Erythroblast (primary cell): ENCODE measurements around the gene KRTAP12-4.
"Not testable (repeated sequence)": the region's sequence is repeated elsewhere in the genome, so short reads cannot be mapped to it uniquely, and the experiment has no call there.

Experiments used
- DNase-seq, 2 experiments: peaks; one replicate each; lab custom pipeline; 2025; lab: John Stamatoyannopoulos, UW
- GATA1 ChIP-seq: IDR thresholded peaks from 2 replicates; pipeline ENCODE4 v1.6.1; 2011; ENCODE audit warnings: low read depth, mild to moderate bottlenecking, control low read depth, low read length, moderate library complexity
- POLR2A ChIP-seq: IDR thresholded peaks from 2 replicates; pipeline ENCODE4 v1.6.1; 2011; ENCODE audit warnings: mild to moderate bottlenecking, low read length

KRTAP12-4 gene

GRCh38 chr21:44681861-44682579 lies 27.6 kb upstream of the KRTAP12-4 start, which contains the start of gene KRTAP12-1:
KRTAP12-1 (minus strand) TSS chr21:44682163; CDS start chr21:44682123, 40 bp downstream.
- DNase-seq, result no peak
- TF ChIP-seq POLR2A (no peak), GATA1 (no peak)

DNA sequence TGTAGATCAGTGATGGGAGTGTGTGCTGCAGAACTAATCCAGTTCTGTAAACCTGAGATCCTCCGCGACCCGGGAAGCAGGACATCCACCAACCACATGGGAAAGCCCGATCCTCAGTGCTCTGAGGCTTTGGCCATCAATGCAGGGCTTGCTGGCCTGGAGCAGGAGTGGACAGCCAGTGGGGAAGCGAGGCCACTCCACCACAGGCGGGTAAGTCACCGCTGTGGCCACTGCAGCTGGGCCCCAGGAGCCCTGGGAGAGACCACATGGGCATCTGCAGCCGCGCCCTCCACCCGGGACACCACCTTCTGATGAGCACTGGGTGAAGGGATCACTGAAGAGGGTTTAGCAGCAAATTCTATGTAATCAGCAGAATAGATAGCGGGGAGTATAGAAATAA lies 26.7 kb upstream of the KRTAP12-4 start:
- DNase-seq, result no peak
- TF ChIP-seq POLR2A (no peak), GATA1 (no peak)

- DNase-seq, result no peak
- TF ChIP-seq POLR2A, result no peak
- TF ChIP-seq GATA1, result no peak
Measured at GRCh38 chr21:44677881-44678280, 23.4 kb upstream of the KRTAP12-4 start.

GRCh38 chr21:44671911-44672310 lies 17.5 kb upstream of the KRTAP12-4 start:
- no peak for DNase-seq
- TF ChIP-seq GATA1 (no peak), POLR2A (no peak)

DNA sequence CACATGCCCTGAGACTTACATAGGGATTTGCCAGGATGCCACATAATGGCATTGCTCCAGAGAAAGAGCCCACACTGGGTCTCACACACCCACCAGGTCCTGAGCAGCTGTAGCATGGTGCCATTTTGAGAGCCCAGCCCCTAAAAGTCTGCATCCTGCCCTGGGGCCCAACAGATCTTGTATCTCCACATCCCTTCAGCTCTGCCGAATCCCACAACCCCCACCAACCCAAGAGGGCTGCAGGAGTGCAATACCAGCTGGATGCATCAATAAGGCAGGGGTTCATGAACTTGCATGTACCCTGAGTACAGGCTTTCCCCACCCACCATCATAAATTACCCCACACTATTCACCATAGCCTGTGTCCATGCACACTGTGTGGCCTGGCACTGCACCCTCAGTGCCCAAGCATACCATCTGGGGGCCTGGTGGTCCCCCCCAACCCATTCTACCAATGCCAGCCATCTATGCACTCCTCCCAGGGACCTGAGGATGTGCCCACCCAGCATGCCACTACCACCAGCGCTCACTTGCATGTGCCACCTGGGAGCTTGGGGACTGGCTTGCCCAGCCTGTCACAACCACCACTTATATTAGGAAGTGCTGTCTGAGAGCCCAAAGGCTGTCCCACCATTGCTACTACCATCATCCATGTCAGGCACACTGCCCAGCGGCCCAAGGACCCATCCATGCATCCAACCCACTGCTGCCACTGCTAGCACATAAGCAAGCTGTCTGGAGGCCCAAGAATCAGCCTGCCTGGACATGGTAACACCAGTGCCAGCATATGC lies 16.4 kb upstream of the KRTAP12-4 start:
- DNase-seq, result no peak
- no peak for TF ChIP-seq GATA1
- TF ChIP-seq POLR2A, result no peak

GRCh38 chr21:44667612-44668011 lies 13.2 kb upstream of the KRTAP12-4 start:
- no peak for TF ChIP-seq GATA1
- TF ChIP-seq POLR2A, result no peak
- no peak for DNase-seq

GRCh38 chr21:44666401-44667320 lies 12.2 kb upstream of the KRTAP12-4 start, which contains the start of gene KRTAP12-2:
KRTAP12-2 (minus strand) TSS chr21:44666927; CDS start chr21:44666886, 41 bp downstream.
- TF ChIP-seq GATA1 (no peak), POLR2A (no peak)
- no peak for DNase-seq

DNA sequence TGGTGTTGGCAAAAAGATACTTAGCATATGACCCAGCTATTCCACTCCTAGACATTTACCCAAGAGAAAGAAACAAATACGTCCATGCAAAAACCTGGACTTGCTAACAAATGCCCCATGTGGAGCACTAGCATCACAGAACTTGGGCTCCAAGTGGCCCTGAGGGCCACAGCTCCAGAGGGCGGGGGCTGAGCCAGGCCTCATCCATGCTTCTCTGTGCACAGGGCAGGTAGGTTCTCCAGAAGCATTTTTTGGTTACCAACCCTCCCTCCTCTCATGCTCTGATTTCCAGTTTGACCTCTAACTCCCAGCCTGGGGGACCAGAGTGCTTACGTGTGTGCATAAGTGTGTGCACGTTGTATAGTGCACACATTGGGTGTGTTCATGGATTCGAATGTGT lies 10.2 kb upstream of the KRTAP12-4 start:
- DNase-seq, result no peak
- TF ChIP-seq GATA1 (no peak), POLR2A (no peak)

DNA sequence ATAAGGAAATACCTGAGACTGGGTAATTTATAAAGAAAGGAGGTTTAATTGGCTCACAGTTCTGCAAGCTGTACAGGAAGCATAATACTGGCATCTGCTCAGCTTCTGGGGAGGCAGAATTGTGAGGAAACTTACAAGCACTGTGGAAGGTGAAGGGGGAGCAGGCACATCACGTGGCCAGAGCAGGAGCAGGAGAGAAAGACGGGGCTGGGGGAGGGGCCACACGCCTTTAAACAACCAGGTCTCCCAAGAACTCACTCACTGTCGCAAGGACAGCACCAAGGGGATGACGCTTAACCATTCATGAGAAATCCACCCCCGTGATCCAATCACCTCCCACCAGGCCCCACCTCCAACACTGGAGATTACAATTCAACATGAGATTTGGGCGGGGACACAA lies 7.1 kb upstream of the KRTAP12-4 start:
- DNase-seq, result not testable (repeated sequence)

DNA sequence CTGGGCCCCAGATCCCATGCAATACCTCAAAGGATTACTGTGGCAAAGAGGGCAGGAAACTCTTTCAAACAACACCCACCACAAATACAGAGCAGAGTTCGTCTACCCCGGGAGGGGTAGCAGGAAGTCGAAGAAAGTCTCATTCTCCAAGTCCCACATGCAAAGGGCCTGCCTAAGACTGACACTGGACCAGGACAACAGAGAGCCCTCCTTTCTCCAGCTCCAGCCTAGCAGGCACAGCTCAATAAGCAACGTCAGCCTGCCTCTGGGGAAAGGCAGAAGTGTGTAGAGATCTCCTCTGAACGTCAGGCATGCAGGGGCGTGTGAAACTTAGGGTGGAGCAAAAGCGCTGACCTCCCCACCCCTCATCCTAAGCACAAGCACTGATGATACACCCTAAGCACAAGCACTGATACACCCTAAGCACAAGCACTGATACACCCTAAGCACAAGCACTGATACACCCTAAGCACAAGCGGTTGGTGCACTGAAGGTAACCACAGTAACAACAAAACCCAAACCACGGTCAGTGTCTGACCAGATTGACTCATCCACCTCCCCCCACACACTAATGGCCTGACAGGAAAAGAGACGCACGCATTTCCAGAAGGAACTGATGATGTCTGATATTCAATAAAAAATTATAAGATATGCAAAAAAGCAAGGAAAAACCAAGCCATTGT lies 4.6 kb upstream of the KRTAP12-4 start:
- DNase-seq, result no peak
- TF ChIP-seq GATA1, result no peak
- no peak for TF ChIP-seq POLR2A

- TF ChIP-seq POLR2A, result no peak
- TF ChIP-seq GATA1, result no peak
- no peak for DNase-seq
Measured at GRCh38 chr21:44658541-44658910, 4.1 kb upstream of the KRTAP12-4 start.

DNA sequence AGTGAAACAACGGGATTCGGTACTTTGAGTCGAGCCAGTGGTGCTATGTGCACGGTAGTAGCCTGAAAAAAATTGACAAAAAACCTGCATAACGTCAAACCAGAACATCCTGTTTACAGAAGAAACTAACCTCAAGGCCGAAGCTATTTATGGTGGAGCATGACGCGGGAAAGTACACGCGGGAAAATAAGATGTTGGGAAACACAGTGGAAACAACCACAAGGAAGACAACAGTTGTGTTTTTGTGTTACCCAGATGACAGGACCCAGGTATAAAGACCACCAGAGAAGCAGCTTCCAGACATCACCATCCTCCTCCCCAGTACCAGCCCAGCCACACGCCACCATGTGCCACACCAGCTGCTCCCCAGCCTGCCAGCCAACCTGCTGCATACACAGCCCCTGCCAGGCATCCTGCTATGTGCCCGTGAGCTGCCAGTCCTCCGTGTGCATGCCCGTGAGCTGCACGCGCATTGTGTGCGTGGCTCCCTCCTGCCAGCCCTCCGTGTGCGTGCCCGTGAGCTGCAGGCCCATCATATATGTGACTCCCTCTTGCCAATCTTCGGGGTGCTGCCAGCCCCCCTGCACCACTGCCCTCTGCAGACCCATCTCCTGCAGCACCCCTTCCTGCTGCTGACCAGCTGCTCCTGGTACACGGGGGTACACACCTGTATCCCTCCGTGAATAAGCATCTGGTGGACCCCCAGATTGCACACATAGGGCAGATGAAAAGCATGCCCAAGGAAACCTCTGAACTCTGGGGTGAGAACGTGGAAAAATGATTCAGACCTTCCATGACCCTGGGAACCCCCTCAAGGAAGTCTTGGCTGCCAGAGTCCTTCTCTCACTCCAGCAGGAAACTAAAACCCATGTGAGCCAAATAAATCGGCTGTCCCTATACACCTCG lies 3.4 kb upstream of the KRTAP12-4 start, which contains the start of gene KRTAP12-3:
KRTAP12-3 (plus strand) TSS at position 298 of the 906 bp plus-strand sequence; CDS start at position 346, 48 bp downstream.
- DNase-seq, result no peak
- TF ChIP-seq POLR2A, result no peak

- DNase-seq, result no peak
Measured at GRCh38 chr21:44656868-44657267, 2.4 kb upstream of the KRTAP12-4 start.

More at GRCh38 chr21:44656868-44657267, 2.4 kb upstream of the KRTAP12-4 start:
- TF ChIP-seq GATA1 (no peak), POLR2A (no peak)
